Measurements from ENCODE around the gene LCN10.

Gene LCN10

DNA sequence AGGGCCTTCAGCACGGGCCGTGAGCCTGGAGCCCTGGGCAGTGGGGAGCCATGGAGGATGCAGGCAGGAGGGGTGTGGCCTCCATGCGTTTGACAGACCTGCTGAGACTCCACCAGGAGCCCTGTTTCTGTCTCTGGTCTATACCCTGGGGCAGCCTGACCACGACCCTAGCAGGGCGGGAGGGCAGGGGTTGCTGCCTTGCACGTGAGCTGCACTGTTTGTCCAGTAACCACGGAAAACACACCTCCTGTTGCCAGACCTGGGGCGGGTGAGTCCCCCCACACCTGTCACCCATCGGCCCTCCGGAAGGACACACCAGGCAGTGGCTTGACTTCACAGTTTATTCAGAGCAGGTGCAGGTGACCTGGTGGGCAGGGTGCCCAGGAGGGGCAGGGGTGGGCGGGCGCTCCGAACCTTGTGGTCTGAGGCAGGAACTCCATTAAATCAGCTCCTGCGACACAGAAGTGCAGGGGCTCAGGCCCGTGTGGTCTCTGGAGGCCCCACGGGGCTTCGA lies 11.4 kb upstream of the LCN10 start:
- H3K27me3 Mint-ChIP-seq = peaks cover 36% of the 10 kb centered on the region
- H3K27ac Mint-ChIP-seq = no peak overlapping the region
- no peak for DNase-seq
- peaks cover 3% of the 10 kb centered on the region for H3K36me3 Mint-ChIP-seq (ENCODE audit: low read depth)
- H3K4me1 Mint-ChIP-seq (ENCODE audit: low read depth) = peaks cover 6% of the 10 kb centered on the region
- no peak overlapping the region for H3K4me3 Mint-ChIP-seq
- peaks cover 17% of the 10 kb centered on the region for H3K9me3 Mint-ChIP-seq

DNA sequence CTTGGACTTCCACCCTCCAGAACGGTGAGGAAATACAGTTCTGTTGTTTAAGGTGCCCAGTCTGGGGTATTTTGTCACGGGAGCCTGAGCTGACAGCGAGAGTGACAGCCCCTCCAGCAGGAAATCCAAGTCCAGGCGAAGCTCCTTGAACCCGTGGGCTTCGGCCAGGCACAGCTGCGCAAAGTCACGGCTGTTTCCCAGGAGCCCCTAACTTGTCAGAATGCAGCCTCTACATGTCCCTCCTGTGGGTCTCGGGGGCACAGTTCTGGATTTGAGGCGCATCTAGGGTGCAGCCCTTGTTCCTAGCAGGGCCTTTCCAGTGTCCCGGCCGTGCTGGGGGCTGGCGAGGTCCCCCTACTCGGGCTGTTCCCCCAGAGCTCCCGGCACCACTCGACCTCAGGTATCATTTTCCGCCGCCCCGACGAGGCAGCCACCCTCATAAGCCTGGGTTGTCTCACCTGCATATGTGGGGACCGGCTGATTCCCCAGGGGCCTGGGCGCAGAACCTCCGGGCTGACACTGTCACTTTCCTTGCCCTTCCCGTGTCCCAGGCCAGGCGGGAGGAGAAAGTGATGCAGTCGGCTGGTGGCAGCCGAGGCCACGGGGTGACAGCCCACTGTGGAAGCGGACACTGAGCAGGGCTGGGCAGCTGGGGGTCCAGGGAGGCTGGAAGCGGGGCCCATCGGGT lies 10.8 kb upstream of the LCN10 start:
- Mint-ChIP-seq H3K27ac (no peak overlapping the region), H3K27me3 (peaks cover 38% of the 10 kb centered on the region), H3K4me3 (no peak overlapping the region), H3K36me3 (ENCODE audit: low read depth) (peaks cover 3% of the 10 kb centered on the region), H3K9me3 (peaks cover 17% of the 10 kb centered on the region), H3K4me1 (ENCODE audit: low read depth) (peaks cover 6% of the 10 kb centered on the region)
- DNase-seq = no peak

DNA sequence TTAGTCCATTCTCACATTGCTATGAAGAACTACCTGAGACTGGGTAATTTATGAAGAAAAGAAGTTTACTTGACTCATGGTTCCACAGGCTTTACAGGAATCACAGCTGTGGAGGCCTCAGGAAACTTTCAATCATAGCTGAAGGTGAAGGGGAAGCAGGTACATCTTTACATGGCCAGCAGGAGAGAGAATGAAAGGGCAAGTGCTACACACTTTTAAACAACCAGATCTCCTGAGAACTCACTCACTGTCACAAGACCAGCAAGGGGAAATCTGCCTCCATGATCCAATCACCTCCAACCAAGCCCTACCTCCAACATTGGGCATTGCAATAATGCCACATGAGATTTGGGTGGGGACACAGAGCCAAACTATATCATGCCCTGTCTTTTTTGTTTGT lies 9.1 kb upstream of the LCN10 start:
- peaks cover 3% of the 10 kb centered on the region for H3K36me3 Mint-ChIP-seq (ENCODE audit: low read depth)
- H3K27ac Mint-ChIP-seq = no peak overlapping the region
- H3K4me3 Mint-ChIP-seq = no peak overlapping the region
- peaks cover 17% of the 10 kb centered on the region for H3K9me3 Mint-ChIP-seq
- no peak for DNase-seq
- peaks cover 48% of the 10 kb centered on the region for H3K27me3 Mint-ChIP-seq
- H3K4me1 Mint-ChIP-seq (ENCODE audit: low read depth) = peaks cover 6% of the 10 kb centered on the region

DNA sequence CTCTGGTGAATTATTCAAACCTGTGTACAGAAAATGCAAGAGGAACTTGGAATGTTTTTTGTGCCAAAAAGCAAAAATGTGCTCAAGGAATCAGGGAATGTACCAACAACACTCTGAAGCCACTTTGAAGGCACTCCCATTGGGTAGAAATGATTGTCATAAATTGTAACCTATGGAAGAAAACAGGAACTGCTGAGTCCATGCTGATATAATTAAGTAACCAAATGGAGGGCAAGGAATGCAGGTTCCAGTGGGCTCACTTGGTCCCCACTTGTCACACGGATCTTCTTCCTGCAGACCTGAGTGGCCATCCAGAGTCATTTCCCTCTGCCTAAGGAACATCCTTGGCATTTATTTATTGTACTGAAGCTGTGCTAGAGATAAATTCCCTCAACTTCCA lies 8.5 kb upstream of the LCN10 start:
- Mint-ChIP-seq H3K4me3 (no peak overlapping the region), H3K4me1 (ENCODE audit: low read depth) (peaks cover 6% of the 10 kb centered on the region), H3K27me3 (peaks cover 44% of the 10 kb centered on the region), H3K36me3 (ENCODE audit: low read depth) (peaks cover 3% of the 10 kb centered on the region), H3K27ac (no peak overlapping the region), H3K9me3 (peaks cover 17% of the 10 kb centered on the region)
- no peak for DNase-seq

- DNase-seq = no peak
- H3K4me1 Mint-ChIP-seq (ENCODE audit: low read depth) = peaks cover 6% of the 10 kb centered on the region
- peaks cover 15% of the 10 kb centered on the region for H3K9me3 Mint-ChIP-seq
- H3K27me3 Mint-ChIP-seq = peaks cover 37% of the 10 kb centered on the region
- H3K4me3 Mint-ChIP-seq = no peak overlapping the region
- peaks cover 3% of the 10 kb centered on the region for H3K36me3 Mint-ChIP-seq (ENCODE audit: low read depth)
- H3K27ac Mint-ChIP-seq = no peak overlapping the region
Observed at GRCh38 chr9:136750526-136750925, 7.8 kb upstream of the LCN10 start.

DNA sequence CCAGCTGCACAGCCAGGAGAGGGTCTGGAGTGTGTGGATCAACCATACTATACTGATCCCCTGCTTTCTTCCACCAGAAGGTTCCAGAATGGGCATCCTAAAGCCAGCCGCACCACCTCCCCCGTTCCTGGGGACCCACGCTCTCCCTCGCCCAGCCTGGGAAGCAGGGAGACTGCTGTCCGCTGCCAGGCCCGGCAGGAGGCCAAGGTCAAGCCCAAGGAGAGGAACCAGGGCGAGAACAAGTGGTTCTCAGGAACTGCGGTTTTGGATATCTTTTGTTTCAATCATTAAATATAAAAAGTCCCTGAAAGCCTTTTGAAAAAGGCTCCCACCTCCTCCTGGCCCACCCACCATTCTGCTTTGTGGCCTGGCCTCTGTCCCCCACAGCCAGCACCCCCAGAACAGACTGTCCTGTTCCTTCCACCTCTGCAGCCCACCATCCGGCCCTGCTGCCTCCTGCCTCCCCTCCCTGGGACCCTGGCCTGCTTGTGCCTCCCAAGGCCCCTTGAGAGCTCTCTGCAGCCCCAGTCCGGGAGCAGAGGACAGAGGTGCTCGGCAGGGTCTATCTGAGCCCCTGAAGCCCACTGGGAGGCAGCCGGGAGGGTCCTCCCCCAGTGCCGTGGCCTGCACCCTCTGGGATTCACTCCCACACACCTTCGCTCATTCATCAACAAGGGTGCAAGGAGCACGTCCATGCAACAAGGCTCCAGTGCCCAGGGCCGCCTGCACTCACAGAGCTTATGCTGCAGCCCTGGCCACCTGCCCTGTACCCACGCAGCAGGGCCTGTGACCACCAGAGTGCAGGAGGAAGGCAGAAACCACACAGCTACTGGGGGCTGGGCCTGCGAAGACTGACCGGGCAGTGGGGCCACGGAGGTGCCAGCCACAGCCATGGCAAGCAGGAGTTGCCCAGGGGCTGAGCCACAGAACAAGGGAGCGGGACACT lies 6.2 kb upstream of the LCN10 start:
- H3K4me1 Mint-ChIP-seq (ENCODE audit: low read depth) = peaks cover 6% of the 10 kb centered on the region
- no peak overlapping the region for H3K27ac Mint-ChIP-seq
- H3K9me3 Mint-ChIP-seq = peaks cover 15% of the 10 kb centered on the region
- H3K4me3 Mint-ChIP-seq = no peak overlapping the region
- no peak for DNase-seq
- H3K27me3 Mint-ChIP-seq = peaks cover 36% of the 10 kb centered on the region
- peaks cover 3% of the 10 kb centered on the region for H3K36me3 Mint-ChIP-seq (ENCODE audit: low read depth)

- Mint-ChIP-seq H3K36me3 (ENCODE audit: low read depth) (peaks cover 3% of the 10 kb centered on the region), H3K4me3 (no peak within 1 kb of the TSS), H3K27ac (no peak within 1 kb of the TSS), H3K9me3 (peaks cover 15% of the 10 kb centered on the region), H3K4me1 (ENCODE audit: low read depth) (peaks cover 6% of the 10 kb centered on the region), H3K27me3 (peaks cover 38% of the 10 kb centered on the region)
- no peak for DNase-seq
Observed at GRCh38 chr9:136748201-136748600, 5.5 kb upstream of the LCN10 start, which contains the start of gene LCN6. Gene LCN6, minus strand, starts transcription at chr9:136748525. Its CDS starts 42 bp downstream, at chr9:136748483.

GRCh38 chr9:136747161-136748060 lies 4.7 kb upstream of the LCN10 start:
- DNase-seq = no peak
- Mint-ChIP-seq H3K4me3 (no peak overlapping the region), H3K4me1 (ENCODE audit: low read depth) (peaks cover 7% of the 10 kb centered on the region), H3K27me3 (peaks cover 40% of the 10 kb centered on the region), H3K27ac (no peak overlapping the region), H3K36me3 (ENCODE audit: low read depth) (peaks cover 2% of the 10 kb centered on the region), H3K9me3 (peaks cover 11% of the 10 kb centered on the region)

DNA sequence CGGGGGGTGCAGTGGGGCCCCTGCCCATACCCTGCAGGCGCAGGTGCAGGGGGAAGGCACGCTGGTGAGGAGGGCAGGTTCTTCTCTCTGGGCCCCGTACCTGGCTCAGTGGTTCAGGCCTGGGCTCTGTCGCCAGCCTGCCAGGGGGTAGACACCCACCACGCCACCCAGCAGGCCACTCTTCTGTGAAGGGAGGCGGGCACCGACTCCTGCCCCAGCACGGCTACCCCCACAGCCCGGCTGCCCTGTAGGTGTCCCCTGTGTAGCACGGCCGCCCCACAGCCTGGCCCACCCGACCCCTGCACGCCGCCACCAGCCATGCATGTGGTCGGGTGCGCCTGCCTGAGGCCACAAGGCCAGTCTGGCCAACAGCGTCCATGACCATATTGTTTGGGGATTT lies 3.9 kb upstream of the LCN10 start:
- H3K9me3 Mint-ChIP-seq = peaks cover 3% of the 10 kb centered on the region
- H3K36me3 Mint-ChIP-seq (ENCODE audit: low read depth) = no peaks in the 10 kb centered on the region
- H3K4me3 Mint-ChIP-seq = no peak overlapping the region
- peaks cover 14% of the 10 kb centered on the region for H3K4me1 Mint-ChIP-seq (ENCODE audit: low read depth)
- no peak for DNase-seq
- no peak overlapping the region for H3K27ac Mint-ChIP-seq
- H3K27me3 Mint-ChIP-seq = peaks cover 38% of the 10 kb centered on the region

DNA sequence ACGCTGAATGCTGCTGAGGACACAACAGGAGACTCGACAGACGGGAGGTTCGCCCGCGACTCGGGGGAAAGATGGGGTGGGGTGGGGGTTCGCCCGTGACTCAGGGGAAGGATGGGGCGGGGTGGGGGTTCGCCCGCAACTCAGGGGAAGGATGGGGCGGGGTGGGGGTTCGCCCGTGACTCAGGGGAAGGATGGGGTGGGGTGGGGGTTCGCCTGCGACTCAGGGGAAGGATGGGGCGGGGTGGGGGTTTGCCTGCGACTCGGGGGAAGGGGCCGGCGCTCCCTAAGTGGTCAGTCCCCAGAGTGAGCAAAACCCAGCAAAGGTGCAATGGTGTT lies 3.4 kb upstream of the LCN10 start:
- H3K4me1 Mint-ChIP-seq (ENCODE audit: low read depth) = peaks cover 17% of the 10 kb centered on the region

DNA sequence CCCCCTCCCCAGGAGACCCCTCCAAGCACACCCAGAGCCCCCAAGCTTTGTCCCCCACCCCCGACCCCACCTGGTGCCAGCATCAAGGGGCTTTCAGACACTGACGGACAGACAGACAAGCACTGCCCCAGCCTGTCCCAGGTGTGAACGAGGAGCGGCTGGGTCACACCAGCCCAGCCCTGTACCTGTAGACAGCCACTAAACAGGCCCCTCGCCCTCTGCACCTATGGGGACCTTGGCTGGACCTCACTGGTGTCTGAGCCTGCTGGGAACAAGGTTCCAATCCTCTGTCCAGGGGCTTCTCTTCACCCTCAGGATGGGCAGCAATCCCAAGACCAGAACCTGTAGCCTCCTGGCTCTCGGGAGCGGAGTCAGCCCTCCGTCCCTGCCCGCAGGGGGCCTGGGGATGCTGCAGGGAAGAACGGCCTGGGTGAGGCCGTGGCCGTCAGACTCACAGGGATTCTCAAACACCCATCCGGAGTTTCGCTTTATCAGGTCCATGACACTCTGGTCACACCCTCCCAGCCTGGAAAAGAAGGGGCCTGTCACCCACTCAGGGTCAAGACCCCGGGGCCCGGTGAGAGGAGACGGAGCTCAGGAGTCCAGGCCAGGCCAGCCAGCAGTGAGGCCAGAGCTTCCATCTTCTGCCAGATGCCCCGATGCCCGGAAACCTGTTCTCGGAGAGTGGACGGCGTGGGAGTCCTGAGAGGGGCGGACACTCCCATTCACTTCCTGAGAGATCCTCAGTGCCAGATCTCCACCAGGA lies 2.8 kb upstream of the LCN10 start:
- H3K9me3 Mint-ChIP-seq = no peaks in the 10 kb centered on the region
- peaks cover 17% of the 10 kb centered on the region for H3K4me1 Mint-ChIP-seq (ENCODE audit: low read depth)
- H3K4me3 Mint-ChIP-seq = no peak overlapping the region
- no peak overlapping the region for H3K27ac Mint-ChIP-seq
- DNase-seq = no peak
- H3K36me3 Mint-ChIP-seq (ENCODE audit: low read depth) = no peaks in the 10 kb centered on the region
- peaks cover 34% of the 10 kb centered on the region for H3K27me3 Mint-ChIP-seq

More for the DNA sequence above, 3.4 kb upstream of the LCN10 start:
- DNase-seq = no peak
- Mint-ChIP-seq H3K4me3 (no peak overlapping the region), H3K36me3 (ENCODE audit: low read depth) (no peaks in the 10 kb centered on the region), H3K9me3 (no peaks in the 10 kb centered on the region), H3K27ac (no peak overlapping the region), H3K27me3 (peaks cover 35% of the 10 kb centered on the region)

DNA sequence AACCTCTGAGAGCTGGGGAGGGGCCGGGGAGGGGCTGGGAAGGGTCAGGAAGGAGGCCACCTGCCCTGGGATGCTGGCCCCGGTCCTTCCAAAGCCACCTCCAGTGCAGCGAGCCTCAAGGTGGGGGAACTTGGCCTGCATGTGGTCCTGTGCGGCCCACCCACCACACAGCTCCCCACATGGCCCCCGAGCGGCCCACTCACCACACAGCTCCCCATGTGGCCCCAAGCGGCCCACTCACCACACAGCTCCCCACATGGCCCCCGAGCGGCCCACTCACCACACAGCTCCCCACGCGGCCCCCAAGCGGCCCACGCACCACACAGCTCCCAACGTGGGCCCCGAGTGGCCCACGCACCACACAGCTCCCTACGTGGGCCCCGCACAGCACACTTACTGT lies 2.0 kb upstream of the LCN10 start:
- peaks cover 12% of the 10 kb centered on the region for H3K4me1 Mint-ChIP-seq (ENCODE audit: low read depth)
- peaks cover 29% of the 10 kb centered on the region for H3K27me3 Mint-ChIP-seq
- H3K27ac Mint-ChIP-seq = no peak overlapping the region
- H3K36me3 Mint-ChIP-seq (ENCODE audit: low read depth) = no peaks in the 10 kb centered on the region
- no peaks in the 10 kb centered on the region for H3K9me3 Mint-ChIP-seq
- DNase-seq = no peak
- no peak overlapping the region for H3K4me3 Mint-ChIP-seq

DNA sequence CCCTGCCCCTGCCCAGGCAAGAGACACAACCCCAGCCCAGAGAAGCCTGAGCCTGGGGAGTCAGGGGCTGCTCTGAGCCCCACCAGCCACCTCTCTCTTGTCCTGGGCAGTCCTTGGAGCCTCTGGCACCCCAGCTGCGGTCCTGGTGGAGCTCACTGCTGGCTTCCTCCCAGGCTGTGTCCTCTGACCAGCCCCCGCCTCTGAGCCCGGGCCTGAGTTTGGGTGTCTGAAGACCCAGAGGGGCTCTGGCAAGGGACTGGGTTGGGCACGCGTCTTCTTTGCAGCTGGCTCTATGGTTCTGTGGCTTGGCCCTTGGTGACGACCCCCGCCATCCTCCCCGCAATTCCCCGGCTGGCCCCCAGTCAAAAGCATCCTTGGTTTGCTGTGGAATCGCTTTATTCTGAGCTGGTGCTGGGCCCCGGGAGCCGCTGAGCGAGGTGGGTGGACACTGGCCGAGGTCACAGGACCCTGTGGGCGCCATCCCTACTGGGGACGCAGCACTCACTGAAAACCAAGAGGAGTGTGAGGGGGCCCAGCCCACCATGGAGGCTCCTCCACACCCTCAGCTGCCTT lies 985 bp upstream of the LCN10 start:
- Mint-ChIP-seq H3K4me1 (ENCODE audit: low read depth) (peaks cover 12% of the 10 kb centered on the region), H3K27me3 (peaks cover 23% of the 10 kb centered on the region), H3K4me3 (no peak overlapping the region), H3K9me3 (no peaks in the 10 kb centered on the region), H3K36me3 (ENCODE audit: low read depth) (no peaks in the 10 kb centered on the region), H3K27ac (no peak overlapping the region)
- no peak for DNase-seq

Measured in activated T-cell treated with anti-CD3 and anti-CD28 coated beads, Interleukin-2, amount 50 U/mL, for 24 hours (primary cell).